CD4-positive, alpha-beta T cell treated with Interleukin-4 for 1 hour (primary cell): ENCODE measurements around the gene ZBTB37.
"Not testable (repeated sequence)": the region's sequence is repeated elsewhere in the genome, so short reads cannot be mapped to it uniquely, and the experiment has no call there.

Experiments
- DNase-seq, 2 donors: peaks; one replicate each; pipeline ENCODE4 v3.0.0-alpha.2; 2020 to 2022

The ZBTB37 gene

DNA sequence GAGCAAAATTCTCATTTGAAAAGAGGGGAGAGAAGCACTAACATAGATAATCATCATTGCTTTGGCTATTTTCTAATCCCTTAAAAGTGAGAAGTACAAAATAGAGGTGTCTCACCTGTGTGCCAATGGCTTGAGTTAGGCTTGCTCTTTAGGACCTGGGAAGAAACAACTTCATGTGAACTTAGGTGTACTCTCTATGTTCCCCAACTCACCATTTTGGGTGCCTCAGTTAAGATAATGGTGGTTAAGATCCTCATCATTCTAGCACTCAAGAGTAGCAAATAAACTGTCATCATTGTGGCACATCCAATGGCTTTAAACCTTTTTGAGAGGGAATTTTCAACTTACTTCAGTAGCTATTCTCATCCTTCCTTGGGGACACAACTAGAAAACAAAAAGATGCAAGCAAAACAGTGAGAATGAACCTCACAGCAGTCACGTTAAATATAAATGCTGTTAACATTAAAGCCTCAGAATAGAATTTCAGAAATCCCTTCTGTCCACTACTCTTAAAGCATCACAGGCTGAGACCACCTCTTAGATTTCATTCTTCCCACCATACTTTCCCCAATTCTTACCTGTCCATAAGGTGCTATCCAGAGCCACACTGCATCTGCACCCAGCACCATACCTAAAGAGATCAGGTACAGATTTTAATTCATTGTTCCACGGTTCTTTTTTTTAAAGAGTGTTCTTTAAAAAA, 1.6 kb upstream of the ZBTB37 start:
- no peak for DNase-seq

DNA sequence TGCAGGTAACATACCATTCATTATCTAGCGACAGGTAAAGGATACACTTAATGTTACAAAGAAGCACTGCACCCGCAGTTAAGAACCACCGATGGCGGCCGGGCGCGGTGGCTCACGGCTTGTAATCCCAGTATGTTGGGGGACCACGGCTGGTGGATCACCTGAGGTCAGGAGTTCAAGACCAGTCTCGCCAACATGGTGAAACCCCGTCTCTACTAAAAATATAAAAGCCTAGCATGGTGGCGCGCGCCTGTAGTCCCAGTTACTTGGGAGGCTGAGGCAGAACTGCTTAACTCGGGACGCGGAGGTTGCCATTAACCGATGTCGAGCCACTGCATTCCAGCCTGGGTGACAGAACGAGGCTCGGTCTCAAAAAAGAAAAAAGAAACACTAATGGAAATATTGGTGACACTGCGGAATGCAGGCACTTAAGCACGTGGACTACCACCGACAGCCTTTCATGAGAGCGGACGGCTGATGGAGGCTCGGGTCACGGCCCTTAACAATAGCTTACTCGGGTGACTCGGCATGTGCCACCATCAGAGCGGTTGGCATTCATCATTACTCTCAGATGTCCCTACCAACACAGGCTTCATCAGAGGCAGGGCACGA, 933 bp upstream of the ZBTB37 start:
- peak in 1 of 2 donors; percentile 34 for DNase-seq

DNA sequence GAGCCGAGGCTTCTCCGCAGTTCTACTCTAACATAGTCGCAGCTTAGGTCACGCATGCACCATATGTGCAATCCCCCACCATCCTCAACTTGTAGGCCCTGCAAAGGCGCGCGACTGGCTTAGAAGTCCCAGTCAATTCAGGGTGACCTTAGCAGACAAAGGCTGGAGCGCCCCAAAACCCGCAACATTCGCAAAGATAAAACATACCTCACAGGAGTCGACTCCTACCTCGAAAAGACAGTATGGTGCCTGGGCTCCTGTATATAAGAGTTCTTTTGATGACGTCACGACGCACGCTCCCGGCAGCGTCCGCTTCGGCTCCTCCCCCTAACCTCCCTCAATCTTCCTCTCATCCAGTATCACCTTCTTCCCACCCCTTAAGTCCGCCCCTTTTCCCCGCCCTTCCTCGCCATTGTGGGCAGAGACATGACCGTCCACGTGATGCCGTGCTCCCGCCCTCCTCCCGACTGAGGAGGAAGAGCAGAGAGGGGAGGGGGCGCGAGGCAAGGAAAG, 371 bp upstream of the ZBTB37 start, which contains the start of gene GAS5:
Gene GAS5 (minus strand): TSS at position 237 of the 513 bp plus-strand sequence.
- peak; percentile 100 for DNase-seq

DNA sequence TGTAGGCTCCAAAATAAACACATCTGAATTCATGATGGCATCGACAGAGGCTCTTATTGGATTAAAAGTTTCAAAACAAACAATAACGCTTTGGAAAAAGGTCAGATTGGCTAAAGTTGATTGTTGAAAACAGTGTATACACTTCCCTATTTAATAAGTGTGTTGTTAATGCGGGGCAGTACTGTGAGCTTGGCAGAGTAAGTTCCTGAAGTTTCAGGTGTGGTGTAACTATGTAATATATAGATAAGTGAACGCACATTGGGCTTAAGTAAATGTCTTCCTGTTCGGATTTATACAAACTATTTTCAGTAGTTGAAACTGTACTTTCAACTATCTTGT, 810 bp downstream of the ZBTB37 start:
- DNase-seq = no peak

DNA sequence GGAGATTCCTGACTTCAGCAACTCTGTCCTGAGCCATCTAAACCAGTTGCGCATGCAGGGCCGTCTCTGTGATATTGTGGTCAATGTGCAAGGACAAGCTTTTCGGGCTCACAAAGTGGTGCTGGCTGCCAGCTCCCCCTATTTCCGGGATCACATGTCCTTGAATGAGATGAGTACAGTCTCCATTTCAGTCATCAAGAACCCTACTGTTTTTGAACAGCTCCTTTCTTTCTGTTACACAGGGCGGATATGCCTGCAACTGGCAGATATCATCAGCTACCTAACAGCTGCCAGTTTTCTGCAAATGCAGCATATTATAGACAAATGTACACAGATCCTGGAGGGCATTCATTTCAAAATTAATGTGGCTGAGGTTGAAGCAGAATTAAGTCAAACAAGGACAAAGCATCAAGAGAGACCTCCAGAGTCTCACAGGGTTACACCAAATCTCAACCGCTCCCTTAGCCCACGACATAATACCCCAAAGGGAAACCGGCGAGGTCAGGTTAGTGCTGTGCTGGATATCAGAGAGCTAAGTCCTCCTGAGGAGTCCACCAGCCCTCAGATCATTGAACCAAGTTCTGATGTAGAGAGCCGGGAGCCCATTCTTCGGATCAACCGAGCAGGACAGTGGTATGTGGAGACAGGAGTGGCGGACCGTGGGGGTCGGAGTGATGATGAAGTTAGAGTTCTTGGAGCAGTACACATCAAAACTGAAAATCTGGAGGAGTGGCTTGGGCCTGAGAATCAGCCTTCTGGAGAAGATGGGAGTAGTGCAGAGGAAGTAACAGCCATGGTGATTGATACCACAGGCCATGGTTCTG, 2.3 kb downstream of the ZBTB37 start:
- peak; percentile 26 to 57 for DNase-seq

DNA sequence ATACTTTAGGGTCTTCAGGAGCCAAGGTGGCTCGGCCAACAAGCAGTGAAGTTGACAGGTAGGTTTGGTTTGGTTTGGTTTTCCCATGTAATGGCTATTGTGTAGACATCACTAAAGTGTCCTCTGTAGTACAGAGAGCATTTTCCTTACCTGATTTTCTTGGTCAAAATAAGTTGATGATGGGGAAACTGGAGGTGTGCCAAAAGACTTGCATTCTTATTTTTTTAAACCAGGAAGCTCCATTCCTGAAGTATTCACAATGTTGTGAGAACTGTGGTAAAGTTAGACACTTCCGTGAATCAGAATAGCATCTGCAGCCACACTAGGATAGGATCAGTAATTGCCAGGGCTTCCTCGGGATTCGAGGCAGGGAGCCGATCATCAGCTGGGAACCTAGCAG, 2.9 kb downstream of the ZBTB37 start:
- DNase-seq = no peak

DNA sequence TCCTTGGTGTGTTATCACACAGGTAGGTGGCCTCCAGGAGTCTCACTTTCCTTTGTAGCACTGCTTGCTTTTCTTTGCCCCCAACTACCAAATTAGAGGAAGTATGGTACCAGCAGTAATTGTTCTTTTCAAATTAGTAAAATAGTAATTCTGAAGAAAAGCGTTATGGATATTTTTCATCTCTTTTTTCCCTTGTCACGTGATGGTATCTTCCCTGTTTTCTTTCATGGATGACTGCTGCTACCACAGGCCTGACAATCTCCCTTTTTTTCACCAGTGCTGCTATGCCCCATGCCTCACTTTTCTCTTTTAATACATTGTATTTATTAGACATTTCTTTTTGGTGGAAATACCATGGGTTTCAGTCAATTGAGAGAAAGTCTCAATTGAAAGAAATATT, 3.3 kb downstream of the ZBTB37 start:
- no peak for DNase-seq

DNA sequence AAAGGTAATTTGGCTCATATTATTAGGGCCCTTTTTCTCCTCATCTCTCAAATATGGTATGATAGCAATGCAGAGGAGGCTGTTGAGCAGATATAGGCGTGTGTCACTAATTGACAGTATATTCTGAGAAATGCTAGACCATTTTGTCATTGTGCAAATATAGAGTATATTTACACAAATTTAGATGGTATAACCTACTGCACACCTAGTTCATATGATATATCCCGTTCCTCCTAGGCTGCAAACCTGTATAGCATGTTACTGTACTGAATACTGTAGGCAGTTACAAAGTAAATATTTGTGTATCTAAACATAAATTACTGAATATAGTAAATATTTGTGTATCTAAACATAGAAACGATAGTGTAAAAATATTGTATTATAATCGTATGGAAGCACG, 8.6 kb downstream of the ZBTB37 start:
- DNase-seq = no peak

DNA sequence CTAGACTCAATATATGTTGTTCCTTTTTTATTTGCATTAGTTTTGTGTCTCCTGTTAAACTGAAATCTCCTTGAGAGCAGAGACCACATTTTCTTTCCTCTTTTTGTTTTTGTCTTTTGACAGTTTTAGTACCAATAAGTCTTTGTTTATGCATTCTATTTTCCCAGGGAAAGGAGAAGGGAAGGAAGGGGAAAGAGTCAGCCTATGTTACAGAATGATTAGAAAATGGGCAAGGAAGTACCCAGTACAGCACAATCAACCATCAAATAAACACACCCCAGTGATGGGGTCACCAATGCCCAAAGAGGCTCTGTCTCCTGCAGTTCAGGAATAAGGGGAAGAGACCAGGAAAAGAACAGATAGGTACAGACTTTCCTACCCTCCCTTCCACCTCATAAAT, 10.1 kb downstream of the ZBTB37 start:
- no peak for DNase-seq

DNA sequence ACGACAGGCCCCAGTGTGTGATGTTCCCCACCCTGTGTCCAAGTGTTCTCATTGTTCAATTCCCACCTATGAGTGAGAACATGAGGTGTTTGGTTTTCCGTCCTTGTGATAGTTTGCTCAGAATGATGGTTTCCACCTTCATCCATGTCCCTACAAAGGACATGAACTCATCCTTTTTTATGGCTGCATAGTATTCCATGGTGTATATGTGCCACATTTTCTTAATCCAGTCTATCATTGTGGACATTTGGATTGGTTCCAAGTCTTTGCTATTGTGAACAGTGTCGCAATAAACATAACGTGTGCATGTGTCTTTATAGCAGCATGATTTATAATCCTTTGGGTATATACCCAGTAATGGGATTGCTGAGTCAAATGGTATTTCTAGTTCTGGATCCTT, 12.9 kb downstream of the ZBTB37 start:
- DNase-seq = not testable (repeated sequence)

DNA sequence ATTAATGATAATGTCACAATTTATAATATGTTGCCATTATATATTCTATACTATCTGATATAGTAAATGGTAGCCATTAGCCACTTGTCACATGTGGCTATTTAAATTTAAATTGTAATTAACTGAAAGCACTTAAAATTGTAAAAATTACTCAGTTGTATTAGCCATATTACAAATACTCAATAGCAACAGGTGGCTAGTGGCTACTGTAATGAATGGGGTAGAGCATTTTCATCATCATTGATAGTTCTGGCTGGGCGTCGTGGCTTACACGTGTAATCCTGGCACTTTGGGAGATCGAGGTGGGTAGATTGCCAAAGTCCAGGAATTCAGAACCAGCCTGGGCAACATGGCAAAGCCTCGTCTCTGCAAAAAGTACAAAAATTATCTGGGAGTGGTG, 16.5 kb downstream of the ZBTB37 start:
- DNase-seq = no peak

DNA sequence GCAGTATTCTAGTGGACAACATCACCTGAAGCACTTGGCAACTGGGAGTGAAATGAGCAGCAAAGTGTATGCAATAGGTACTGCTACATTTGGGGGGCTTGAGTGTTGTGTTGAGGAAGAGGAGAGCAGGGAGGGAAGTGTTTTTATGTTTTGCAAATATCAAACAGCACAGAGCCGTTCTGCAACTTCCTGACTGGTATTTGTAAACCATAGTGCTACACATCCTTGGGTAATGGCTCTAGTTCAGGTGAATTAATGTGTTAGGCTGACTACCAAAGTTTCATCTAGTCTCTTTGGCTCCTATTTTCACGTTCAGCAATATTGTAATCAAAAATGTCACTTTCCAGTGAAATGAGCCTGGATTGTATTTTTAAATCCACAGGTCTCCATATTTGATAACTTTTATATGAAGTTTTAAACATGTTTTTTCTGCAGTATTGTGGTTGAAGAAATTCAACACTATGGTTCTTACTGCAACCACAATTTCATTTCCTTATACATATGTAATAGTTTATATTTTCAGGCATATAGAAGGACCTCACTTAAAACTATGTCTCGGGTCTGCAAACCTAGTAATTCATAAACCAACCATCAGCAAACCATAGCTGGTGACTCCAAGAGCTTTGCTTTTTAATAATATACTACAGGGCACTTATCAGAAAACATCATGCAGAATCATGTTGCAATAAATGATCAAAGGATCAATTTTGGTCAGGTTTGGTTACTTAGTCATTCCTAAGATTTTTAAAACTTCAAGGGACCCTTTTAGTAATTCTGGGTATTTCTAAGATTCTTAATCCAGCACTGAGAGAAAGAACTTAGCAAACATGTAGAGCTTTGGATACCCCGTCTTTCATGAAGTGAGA, 18.8 kb downstream of the ZBTB37 start:
- no peak for DNase-seq

DNA sequence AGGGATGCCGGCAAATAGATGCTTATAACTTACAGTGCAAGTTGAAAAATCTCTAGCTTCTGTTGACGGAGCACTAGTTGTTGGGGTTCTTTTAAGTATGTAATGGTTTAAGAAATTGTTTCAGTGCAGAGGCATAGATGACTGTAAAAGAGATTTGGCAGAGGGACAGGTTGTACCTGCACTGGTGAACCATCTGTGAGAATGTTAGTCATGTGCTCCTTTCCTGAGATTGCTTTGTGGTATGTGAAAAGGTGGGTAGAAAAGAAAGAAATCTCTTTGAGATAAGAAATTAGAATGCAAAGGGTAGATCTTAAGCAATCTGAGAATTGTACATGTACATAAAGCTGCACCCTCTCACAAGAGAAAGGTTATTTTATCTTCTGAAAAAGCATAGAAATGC, 19.4 kb downstream of the ZBTB37 start:
- no peak for DNase-seq

DNA sequence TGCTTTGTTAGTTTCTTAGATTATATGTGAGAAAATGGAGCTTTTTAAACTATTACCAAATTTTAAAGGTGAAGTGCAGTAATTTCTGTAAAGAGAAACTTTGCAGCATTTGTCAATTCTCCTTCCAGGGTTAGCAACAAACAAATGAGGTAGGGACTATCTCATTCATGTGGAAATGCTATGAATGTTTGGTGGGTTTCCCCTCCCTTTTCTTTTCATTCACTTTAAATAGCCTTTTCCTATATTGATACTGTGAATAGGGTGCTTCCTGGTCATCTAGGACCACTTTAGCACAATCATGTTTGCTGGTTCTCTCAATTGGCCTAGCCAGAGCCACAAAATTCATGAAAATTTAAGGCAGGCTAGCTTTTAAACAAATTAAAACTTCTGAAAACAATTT, 20.6 kb downstream of the ZBTB37 start:
- no peak for DNase-seq

DNA sequence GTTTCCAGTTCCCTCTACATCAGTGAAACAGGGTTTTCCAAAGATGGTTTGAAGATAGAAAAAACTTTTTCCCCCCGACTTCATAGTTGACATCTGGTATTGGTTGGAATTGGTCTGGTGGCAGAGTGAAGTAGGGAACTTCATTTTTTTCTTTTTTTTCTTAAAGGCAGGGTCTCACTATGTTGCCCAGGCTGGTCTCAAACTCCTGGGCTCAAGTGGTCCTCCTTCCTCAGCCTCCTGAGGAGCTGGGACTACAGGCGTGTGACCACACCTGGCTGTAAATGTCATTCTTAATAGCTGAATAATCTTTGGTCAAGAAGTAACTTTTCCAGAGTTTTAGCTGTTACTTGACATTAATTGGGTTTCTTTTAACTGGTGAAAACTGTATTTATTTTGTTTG, 21.7 kb downstream of the ZBTB37 start:
- DNase-seq = no peak

DNA sequence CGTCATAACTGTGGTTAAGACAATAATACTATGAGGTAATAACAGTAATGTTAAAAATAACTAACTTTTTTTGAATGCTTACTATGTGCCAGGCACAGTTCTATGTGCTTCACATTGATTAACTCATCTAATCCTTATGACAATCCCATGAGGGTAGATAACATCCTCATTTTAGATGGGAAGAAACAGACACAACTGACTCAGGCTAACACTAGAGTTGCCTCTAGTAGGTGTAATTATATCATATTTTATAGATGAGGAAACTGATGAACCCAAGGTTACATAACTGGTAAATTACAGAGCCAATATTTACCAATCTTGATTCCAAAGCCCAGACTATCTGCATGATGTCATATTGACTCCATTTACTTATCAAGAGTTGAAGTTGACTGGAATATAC, 25.4 kb downstream of the ZBTB37 start:
- no peak for DNase-seq

DNA sequence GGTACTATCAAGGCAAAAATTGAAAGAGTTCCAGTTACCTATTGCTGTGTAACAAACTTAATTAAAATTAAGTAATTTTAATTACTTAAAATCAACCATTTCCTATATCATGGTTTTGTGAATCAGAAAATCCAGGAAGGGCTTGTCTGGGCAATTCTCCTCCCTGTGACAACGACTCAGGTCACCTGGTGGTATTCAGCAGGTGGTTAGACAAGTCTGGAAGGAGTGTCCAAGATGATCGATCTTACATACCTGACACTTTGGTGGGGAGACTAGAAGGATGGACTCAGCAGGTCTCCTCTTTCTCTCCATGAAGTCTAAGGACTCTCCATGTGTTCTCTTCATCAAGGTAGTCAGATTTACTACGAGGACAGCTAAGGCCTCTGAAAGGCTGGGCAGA, 26.0 kb downstream of the ZBTB37 start:
- no peak for DNase-seq

DNA sequence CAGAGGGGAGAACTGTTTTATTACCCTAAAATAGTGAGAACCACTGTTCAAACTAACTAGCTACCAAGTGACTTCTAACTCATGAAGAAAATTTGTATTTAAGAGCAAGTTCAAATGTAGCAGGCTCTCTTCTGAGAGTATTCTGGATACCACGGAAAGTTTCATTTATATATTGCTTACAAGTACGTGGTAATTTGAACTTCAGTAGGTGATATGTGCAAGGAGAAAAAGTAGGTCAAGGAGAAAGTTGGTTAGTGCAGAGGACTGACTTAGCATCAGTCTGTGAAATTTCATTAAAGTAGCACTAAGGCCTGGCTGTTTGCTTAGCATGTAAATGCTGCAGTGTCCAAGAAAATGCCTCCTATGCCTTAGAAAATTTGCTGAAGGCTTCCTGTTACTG, 32.2 kb downstream of the ZBTB37 start:
- no peak for DNase-seq

DNA sequence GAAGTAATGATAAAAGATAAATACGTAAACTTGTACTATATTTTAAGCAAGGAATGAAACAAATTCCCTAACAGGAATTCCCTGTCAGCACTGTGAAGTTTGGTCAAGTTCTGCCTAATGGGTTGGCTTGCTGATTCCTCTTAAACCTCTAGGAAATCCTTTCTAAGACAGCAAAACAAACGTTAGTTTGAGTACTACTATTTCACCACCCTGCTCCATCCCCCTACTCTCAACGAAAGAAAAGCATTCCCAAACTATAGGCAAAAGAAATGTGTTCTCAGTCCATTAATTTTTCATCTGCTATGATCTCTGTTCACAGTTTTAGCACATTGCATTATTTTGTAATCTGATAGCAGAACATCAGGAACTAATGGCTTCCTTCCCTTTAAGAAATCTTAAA, 32.8 kb downstream of the ZBTB37 start:
- no peak for DNase-seq

DNA sequence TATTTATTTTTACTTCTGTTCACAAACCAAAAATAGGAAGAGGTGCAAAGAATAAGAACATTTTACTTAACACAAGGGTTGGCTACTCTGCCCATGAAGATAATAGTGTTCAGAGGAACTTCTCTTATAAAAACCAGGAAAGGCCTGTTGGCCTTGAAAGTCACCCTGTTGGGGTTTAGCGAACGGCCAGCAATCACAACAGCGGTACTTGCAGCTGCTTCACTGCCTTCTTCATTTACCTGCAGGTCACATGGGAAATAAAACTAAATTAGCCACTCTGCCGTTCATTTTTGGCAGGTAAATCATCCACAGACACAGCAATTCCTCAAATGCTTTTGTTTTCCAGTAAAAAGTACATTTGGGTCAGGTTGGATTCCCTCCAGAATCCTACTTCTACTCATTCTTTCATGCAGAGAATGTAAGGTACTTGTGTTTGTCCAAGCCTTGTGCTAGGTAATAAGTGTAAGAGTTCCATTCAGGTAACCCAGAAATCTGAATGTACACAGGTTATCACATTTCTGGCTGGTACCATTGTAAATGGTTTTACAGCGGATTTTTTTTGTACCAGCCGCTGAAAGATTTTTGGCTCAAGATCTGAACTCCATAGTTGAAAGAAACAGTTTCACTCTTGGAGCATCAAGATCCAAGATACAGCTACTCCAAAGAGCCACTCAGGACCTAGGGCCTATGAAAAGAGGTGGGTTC, 35.8 kb downstream of the ZBTB37 start:
- DNase-seq = no peak

DNA sequence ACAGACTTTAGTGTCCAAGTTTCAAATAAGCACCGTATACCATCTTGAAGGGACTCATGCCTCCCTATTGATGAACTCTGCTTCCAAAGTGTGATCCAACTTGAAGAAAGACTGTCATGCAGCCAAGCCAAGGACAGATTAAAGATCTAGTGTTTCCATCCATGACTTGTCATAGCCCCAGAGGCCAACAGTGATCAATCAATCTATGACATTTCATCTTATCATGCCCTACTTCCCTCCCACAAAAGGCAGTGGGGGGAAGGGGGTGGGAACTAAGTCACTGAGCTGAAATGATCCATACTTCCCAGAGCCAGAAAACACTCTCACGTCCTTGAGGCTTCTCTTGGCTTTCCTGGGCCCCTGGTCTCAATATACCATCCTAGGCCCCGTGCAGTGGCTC, 44.9 kb downstream of the ZBTB37 start:
- no peak for DNase-seq

DNA sequence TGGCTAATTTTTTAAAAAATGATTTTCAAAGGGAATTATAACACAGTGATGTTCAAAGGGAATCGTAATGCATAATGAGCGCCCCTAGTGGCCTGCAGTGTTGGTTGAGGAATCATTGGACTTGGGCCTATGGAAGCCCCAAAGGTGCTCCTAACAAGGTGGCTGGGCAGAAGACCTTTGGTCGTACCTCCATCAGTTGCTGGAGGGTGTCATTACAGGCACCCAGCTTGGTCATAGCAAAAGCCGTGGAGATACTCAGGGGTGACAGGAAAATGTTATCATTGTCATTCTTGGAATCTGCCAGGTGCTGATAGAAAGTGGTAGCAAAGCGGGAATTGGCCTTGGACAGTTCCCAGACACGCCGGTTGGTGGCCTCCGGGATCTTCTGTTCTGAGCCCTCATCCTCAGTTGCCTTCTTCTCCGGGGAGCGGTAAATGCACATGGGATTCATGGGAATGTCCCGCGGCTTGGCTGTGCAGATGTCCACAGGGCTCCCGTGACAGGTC, 46.2 kb downstream of the ZBTB37 start:
- DNase-seq = peak in 1 of 2 donors; percentile 18
